Tibial nerve (tissue), 4 donors: ENCODE data around the gene S100A7A. TPM values are rescaled to one million over a fixed set of nuclear protein-coding genes. Genes with fewer than 3 reads are reported as not detected.
"Not testable (repeated sequence)": the region's sequence is repeated elsewhere in the genome, so short reads cannot be mapped to it uniquely, and the experiment has no call there.

Source experiments
- DNase-seq, 2 donors: peaks; one replicate each; pipeline ENCODE4 v3.0.0-alpha.2; 2019; ENCODE audit warnings: low spot score in 2 of 2
- H3K27ac ChIP-seq, 4 donors: fragments of 200-600 bp; sonication (generic) in 3 of 4; one replicate each; pipeline ENCODE4 v1.5.1; 2017 to 2019; ENCODE audit warnings: mild to moderate bottlenecking in 1 of 4
- H3K27me3 ChIP-seq, 2 donors: fragments of 200-600 bp; sonication (generic) in 1 of 2; one replicate each; pipeline versions ENCODE4 v1.5.1 to v1.6.0; 2017 to 2019
- H3K36me3 ChIP-seq, 3 donors: fragments of 200-600 bp; sonication (generic); one replicate each; pipeline ENCODE4 v1.5.1; 2018 to 2019
- H3K4me1 ChIP-seq, 4 donors: fragments of 200-600 bp; sonication (generic) in 3 of 4; one replicate each; pipeline ENCODE4 v1.5.1; 2017 to 2019
- H3K4me3 ChIP-seq, 4 donors: fragments of 200-600 bp; sonication (generic) in 3 of 4; one replicate each; pipeline ENCODE4 v1.5.1; 2017 to 2019; ENCODE audit warnings: mild to moderate bottlenecking in 1 of 4, moderate library complexity in 1 of 4
- H3K9me3 ChIP-seq, 4 donors: fragments of 200-600 bp; sonication (generic) in 3 of 4; one replicate each; pipeline ENCODE4 v1.5.1; 2017 to 2019
- EP300 ChIP-seq, 2 donors: sonication (generic); formaldehyde crosslinking; IDR thresholded peaks; one replicate each; pipeline ENCODE4 v1.6.1; 2017; ENCODE audit warnings: antibody characterized with exemption in 2 of 2, mild to moderate bottlenecking in 1 of 2
- POLR2A ChIP-seq, 2 donors: fragments of 450-650 bp; IDR thresholded peaks; one replicate each; pipeline ENCODE4 v1.6.1; 2017; ENCODE audit warnings: antibody characterized with exemption in 2 of 2, mild to moderate bottlenecking in 2 of 2, moderate library complexity in 2 of 2
- WGBS, 2 donors: methylation state at CpG; one replicate each; pipeline ENCODE4 v1.1.5; 2018; 5-methylcytosine and 5-hydroxymethylcytosine counted together
- total RNA-seq, 4 donors: library from RNA; depleted of rRNA; stranded (reverse); fragments of >200 nt; gene quantifications; one replicate each; pipeline ENCODE4 v1.1.0, GENCODE V29; 2016
- TF ChIP-seq, protein P1 (sequence below), 5 experiments: fragments of 200-600 bp in 3 of 5; fragments of 450-650 bp in 2 of 5; sonication (generic) in 3 of 5; IDR thresholded peaks; one replicate each; pipeline ENCODE4 v1.5.1; 2016 to 2019; ENCODE audit warnings: antibody characterized with exemption in 5 of 5, mild to moderate bottlenecking in 3 of 5, moderate library complexity in 2 of 5

The S100A7A gene
- total RNA-seq, 4 donors from 2014 or later: not detected

DNA sequence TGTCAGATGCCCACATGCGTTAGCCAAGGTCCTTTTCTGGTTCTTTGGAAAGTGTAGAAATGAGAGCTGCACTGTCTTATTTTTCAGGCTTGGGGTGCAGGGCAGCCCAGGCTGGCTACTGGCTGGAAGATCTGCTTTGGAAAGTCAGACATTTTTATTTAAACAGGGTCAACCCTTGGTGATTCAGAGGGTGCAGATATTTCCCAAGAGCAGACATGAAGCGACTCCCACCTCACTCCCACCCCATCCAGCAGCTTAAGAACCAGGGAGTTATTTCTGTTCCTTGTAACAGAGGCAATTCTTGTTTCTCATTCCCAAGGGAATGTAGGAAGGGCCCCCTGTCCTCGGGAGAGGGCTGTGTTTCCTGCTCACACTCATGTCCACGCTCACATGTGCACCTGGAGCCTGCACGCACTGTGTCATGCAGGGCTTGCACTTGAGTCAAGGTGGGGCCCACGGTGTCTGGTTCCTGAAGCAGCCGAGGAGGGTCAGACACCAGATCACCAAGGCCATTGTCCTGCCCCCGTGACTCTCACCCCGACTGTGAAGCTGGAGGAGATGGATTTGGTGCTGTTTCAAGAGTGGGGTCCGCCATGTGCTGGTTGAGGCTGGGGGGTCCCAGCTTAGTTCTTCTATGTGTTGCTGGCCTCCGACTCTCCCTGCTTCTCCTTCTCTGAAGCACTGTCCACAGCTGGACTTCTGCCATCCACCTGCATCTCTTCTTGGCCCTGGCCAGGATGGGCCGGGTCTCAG is 992 bp downstream of the S100A7A start:
- Histone ChIP-seq H3K9me3 (peaks cover 0 to 15% (median 0%) of the 10 kb centered on the region in 4 donors), H3K4me1 (no peaks in the 10 kb centered on the region), H3K27me3 (no peaks in the 10 kb centered on the region), H3K36me3 (no peaks in the 10 kb centered on the region), H3K27ac (no peak overlapping the region), H3K4me3 (no peak overlapping the region)
- DNase-seq: no peak
- TF ChIP-seq EP300 (IDR thresholded peaks at IDR 0.05) (no peak), POLR2A (IDR thresholded peaks at IDR 0.05) (no peak)
- TF ChIP-seq, protein P1, sequence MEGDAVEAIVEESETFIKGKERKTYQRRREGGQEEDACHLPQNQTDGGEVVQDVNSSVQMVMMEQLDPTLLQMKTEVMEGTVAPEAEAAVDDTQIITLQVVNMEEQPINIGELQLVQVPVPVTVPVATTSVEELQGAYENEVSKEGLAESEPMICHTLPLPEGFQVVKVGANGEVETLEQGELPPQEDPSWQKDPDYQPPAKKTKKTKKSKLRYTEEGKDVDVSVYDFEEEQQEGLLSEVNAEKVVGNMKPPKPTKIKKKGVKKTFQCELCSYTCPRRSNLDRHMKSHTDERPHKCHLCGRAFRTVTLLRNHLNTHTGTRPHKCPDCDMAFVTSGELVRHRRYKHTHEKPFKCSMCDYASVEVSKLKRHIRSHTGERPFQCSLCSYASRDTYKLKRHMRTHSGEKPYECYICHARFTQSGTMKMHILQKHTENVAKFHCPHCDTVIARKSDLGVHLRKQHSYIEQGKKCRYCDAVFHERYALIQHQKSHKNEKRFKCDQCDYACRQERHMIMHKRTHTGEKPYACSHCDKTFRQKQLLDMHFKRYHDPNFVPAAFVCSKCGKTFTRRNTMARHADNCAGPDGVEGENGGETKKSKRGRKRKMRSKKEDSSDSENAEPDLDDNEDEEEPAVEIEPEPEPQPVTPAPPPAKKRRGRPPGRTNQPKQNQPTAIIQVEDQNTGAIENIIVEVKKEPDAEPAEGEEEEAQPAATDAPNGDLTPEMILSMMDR (IDR thresholded peaks at IDR 0.05): no peak
- 76 to 78% methylated on average over 12 of the region's 12 CpGs for WGBS, 2 donors

DNA sequence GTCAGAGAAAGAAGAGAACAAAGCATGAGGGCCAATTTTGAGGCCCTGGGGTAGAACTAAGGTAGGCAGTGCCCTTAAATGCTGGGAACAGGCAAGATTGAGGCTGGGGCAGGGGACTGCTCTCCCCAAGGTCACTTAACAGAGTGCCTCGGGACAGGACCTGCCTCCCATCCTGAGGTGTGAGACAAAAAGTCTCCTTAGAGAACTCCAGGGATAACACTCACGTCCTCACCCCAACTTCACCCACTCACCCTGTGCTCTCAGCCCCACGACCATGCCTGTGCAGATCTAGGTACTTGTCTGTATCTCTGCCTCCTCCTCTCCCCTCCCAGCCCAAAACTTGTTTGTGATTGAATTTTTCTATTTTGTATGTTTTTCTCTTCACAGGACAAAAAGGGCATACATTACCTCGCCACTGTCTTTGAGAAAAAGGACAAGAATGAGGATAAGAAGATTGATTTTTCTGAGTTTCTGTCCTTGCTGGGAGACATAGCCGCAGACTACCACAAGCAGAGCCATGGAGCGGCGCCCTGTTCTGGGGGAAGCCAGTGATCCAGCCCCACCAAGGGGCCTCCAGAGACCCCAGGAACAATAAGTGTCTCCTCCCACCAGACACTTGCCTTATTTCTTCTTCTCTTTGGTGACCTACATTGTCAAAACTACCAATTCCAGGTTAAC is 2.6 kb downstream of the S100A7A start:
- 67 to 68% methylated on average over 7 of the region's 7 CpGs for WGBS, 2 donors
- DNase-seq, H3K4me3 ChIP-seq, H3K9me3 ChIP-seq, H3K27ac ChIP-seq, H3K27me3 ChIP-seq, H3K36me3 ChIP-seq, H3K4me1 ChIP-seq: not testable (repeated sequence)

DNA sequence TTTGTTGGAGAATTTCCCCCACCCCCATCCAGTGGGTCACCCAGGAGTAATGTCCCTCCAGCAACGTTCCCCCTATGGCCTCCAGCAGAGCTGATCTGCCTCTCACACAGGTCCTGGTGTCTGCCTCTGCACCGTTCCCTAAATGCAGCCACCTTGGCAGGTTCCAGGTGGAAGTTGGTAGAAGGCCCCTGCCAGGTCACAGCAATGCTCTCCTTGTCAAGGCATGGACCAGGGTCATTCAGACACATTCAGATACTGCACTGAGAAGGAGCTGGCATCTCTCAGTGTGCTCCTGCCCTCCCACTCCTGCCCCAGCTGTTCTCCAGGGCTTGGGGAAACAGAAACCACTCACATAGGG is 3.1 kb downstream of the S100A7A start:
- not testable (repeated sequence) for H3K4me1 ChIP-seq, H3K36me3 ChIP-seq, DNase-seq, H3K27me3 ChIP-seq, H3K27ac ChIP-seq, H3K4me3 ChIP-seq, H3K9me3 ChIP-seq
- 45 to 55% methylated on average over 2 of the region's 2 CpGs for WGBS, 2 donors

DNA sequence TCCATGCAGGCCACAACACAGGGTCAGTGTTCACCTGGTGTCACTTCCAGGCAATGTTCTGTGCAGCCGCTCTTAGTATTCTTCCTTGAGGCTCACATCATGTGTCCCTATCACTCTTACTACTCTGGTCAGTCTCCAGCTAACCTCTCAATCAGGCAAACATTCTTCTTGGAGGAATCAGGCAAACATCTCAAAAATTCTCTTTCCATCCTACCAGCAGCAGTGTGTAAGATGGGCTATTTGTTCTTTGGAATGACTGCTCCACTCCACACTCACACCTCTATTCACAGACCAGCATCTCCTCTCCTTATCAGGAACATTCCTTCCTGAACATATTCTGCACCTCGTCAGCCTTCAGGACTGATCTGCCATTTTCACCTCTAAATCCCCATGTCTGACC is 4.0 kb downstream of the S100A7A start:
- Histone ChIP-seq H3K4me1 (no peaks in the 10 kb centered on the region), H3K27ac (no peak overlapping the region), H3K27me3 (no peaks in the 10 kb centered on the region), H3K36me3 (no peaks in the 10 kb centered on the region), H3K4me3 (no peak overlapping the region), H3K9me3 (no peaks in the 10 kb centered on the region)
- no peak for DNase-seq
- TF ChIP-seq EP300 (IDR thresholded peaks at IDR 0.05): no peak
- TF ChIP-seq, protein P1 (IDR thresholded peaks at IDR 0.05): no peak
- TF ChIP-seq POLR2A (IDR thresholded peaks at IDR 0.05): no peak
- WGBS, 2 donors: 77 to 84% methylated on average over 2 of the region's 2 CpGs

DNA sequence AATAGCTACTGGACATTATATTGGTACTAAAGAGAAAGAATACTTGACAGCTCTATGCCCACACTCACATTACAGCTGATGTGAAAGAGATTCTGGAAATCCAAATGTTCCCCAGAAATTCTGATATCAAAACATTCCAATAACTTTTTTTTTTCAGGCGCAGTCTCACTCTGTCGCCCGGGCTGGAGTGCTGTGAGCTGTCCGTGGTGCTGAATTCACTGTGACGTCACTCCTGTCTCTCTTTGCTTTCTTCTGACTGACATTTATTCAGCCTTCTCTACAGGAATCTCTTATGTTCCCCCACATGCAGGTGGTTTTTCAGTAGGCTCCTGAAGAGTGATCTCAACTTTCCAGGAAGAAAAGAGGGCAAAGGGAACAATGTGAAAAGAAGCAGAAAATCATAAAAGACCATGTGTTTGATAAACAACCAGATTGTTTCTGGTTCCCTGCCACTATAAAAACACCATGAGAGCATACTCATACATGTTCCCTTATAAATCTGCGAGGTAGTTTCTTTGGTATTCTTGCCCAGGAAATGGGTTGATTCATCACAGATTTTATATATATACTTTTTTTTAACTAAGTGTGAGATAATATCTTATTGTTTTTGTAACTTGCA is 6.2 kb downstream of the S100A7A start:
- 7 to 11% methylated on average over 6 of the region's 6 CpGs for WGBS, 2 donors
- Histone ChIP-seq H3K9me3 (no peaks in the 10 kb centered on the region), H3K36me3 (no peaks in the 10 kb centered on the region), H3K27ac (no peak overlapping the region), H3K4me1 (no peaks in the 10 kb centered on the region), H3K27me3 (no peaks in the 10 kb centered on the region), H3K4me3 (no peak overlapping the region)
- TF ChIP-seq EP300 (IDR thresholded peaks at IDR 0.05) (no peak), POLR2A (IDR thresholded peaks at IDR 0.05) (no peak)
- TF ChIP-seq, protein P1 (IDR thresholded peaks at IDR 0.05): no peak
- DNase-seq: peak; percentile 43 to 75

DNA sequence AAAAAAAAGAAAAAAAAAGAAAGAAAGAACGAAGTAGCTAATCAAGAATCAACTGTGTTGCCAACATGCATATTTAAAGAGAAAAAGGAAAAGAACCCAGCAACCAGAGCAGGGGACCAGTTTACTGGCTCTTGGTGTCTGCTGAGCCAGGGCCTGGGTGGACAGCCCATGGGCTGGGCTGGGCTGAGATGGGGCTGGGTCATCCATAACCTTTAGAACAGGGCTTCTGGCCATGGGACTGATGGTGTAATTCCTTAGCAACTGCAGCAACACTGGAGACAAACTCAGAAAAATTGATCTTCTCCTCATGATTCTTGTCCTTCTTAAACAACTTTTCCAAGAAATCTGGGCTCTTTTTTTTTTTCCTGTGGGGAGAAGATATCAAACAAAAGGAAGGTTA is 10.5 kb downstream of the S100A7A start:
- TF ChIP-seq, protein P1 (IDR thresholded peaks at IDR 0.05): no peak
- TF ChIP-seq POLR2A (IDR thresholded peaks at IDR 0.05) (no peak), EP300 (IDR thresholded peaks at IDR 0.05) (no peak)
- H3K9me3 ChIP-seq: no peaks in the 10 kb centered on the region
- no peak overlapping the region for H3K27ac ChIP-seq
- 26 to 29% methylated on average over 1 of the region's 1 CpG for WGBS, 2 donors
- no peaks in the 10 kb centered on the region for H3K27me3 ChIP-seq
- H3K4me1 ChIP-seq: no peaks in the 10 kb centered on the region
- no peak overlapping the region for H3K4me3 ChIP-seq
- no peak for DNase-seq
- no peaks in the 10 kb centered on the region for H3K36me3 ChIP-seq
